GM21723 (cell line): ENCODE data around the gene DESI1.
A peak's percentile ranks its signal among the peaks of the same experiment; 100 is the strongest.
"Not testable (repeated sequence)": the region's sequence is repeated elsewhere in the genome, so short reads cannot be mapped to it uniquely, and the experiment has no call there.

Source experiments
- ATAC-seq: cut with Tn5 transposase; IDR thresholded peaks from one replicate; pipeline ENCODE4 v1.9.1; 2021; ENCODE audit warnings: mild to moderate bottlenecking, moderate library complexity; ENCODE audit not compliant: unreplicated experiment

Gene DESI1

GRCh38 chr22:41589391-41590241 is 31.2 kb downstream of the DESI1 start, which contains the start of gene PMM1:
PMM1 (minus strand) TSS chr22:41589840; CDS start chr22:41589805, 35 bp downstream.
- peak; percentile 87 for ATAC-seq

GRCh38 chr22:41587347-41587723 is 33.5 kb downstream of the DESI1 start:
- no peak for ATAC-seq

GRCh38 chr22:41585898-41586297 is 34.9 kb downstream of the DESI1 start:
- ATAC-seq, result no peak

DNA sequence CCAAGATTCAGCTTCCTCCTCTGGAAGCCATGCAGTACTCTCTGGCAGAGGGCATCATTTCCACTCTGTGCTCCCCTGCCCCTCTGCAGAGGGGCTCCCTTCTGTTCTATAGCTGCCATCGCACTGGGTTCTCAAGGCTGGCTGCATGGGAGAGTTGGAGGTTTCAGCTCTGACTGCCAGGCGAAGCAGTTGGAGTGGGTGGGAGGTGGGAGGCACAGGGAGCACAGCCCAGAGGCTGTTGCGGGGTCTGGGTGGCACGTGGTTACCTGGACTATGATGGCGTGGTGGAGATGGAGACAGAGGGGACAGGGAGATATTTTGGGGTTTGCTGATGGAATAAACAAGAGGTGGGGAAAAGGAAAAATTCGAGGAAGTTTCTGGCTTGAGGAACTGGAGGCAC is 36.0 kb downstream of the DESI1 start:
- ATAC-seq, result no peak

DNA sequence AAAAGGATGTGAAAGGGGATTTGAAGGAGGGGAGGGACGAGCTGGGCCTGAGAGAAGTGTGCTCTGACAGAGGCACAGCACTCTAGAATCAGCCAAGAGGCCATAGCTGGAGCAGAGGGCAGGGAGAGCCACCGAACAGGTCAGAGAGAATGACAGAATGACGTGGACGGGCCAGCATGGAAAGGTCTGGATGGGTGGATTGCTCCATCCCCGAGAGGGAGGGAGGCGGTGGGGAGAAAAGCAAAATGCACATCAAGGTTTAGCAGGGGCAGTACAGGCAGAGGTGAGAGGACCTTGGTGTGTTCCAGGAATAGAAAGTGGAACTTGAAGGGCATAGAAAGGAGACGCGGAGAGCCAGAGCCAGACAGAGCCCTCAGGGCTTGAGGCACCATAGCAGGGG is 38.1 kb downstream of the DESI1 start:
- ATAC-seq, result no peak

DNA sequence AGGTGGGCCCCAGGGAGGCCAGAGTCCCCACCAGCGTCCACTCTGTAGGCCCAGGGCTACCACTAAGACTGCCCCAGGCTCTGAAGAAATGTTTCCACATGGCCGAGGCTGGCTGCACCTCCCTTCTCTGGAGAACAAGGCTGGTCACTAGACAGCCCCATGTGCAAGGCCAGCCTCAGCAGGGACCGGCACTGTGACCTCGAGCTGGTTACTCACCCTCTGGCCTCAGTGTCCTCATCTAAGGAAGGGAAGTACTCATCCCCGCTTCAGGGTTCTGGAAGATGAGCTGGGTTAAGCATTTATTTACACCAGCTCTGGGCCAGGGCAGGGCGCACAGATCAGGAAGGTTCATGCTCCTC is 40.9 kb downstream of the DESI1 start:
- ATAC-seq, result no peak

DNA sequence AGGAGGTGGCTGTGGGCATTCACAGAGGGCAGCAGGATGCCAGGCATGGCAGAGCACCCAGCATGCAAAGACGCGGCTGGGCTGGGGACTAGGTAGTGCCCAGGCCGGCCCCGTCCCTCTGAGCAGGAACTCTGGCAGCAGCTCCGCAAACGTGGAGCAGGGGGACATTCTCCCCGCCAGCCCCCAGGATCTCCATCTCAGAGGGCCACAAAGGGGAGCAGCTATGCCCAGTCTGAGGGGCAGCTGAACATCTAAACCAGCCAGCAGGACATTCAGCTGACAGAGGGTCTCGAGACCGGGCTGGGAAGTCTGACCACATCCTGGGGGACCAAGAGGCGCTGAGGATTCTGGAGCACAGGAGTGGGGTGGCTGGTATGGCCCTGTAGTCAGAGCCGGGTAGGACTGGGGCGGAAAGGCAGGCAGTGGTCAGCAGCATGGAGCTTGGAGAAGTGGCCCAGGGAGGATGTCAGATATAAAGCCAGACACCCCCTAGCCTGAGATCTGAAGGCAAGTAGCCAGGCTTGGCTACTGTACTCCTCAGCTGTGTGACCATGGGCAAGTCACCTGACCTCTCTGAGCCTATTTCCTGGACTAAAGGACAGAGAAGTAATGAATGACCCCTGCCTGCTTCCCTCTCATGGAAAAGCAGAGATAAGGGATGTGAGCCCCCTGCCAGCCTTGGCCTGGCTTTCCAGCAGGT is 41.4 kb downstream of the DESI1 start:
- ATAC-seq, result no peak

DNA sequence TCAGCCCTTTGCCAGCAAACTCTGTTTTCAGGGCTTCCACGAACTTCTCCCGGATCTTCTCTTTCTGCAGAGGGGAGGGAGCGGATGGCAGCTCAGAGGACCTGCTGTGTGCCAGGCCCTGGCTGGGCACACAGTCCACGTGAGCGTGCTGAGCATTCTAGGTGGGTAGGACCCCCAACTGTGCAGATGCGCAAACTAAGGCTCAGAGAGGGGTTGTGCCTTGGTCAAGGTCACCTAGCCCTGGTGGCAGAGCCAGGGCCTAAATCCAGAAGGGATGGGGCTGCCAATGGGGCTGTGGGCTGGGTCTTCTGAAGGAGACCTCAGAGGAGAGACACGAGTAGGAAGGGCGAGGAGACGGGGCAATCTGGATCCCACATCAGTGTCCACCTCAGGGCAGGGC is 42.0 kb downstream of the DESI1 start:
- no peak for ATAC-seq

GRCh38 chr22:41578114-41578513 is 42.7 kb downstream of the DESI1 start:
- ATAC-seq, result no peak

- ATAC-seq, result no peak
These were observed 44.0 kb downstream of the DESI1 start for GRCh38 chr22:41576877-41577276.

DNA sequence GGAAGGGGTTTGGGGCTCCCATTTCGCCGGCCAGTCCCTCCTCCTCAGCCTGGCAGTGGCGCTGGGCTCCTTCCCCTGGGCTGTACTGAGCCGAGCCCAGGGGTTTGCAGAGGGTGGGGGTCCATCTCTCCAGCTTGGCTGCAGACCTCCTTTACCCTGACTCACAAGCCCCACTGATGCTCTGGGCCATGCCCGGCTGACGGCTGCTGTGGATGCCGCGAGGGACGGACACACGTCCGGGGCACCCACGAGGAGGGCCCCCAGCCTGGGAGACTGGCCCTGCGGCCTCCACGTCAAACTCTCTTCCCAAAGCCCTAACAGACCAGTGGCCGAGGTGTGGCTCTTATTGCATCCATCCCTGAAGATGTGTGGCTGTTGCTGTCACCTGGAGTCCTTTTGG is 45.3 kb downstream of the DESI1 start:
- ATAC-seq, result no peak

GRCh38 chr22:41574847-41575381 is 45.9 kb downstream of the DESI1 start:
- ATAC-seq, result no peak

DNA sequence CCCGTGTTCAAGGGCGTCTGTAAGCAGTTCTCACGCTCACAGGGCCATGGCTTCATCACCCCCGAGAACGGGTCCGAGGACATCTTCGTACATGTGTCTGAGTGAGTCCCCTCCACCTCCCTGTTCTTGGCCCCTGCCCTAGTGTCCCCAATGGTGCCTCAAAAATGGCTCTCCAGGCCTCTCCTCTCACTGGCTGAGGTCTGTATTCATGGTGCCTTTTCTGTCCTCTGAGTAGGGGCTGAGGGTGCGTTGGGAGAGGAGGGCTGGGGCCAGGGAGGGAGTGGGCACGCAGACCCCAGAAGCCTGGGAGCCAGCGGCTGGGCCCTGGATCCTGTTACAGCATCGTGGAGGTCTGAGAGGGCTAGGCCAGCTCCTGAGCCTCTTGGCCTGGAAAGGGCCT is 47.2 kb downstream of the DESI1 start:
- no peak for ATAC-seq

- not testable (repeated sequence) for ATAC-seq
These were observed 48.5 kb downstream of the DESI1 start for GRCh38 chr22:41572305-41572704.

DNA sequence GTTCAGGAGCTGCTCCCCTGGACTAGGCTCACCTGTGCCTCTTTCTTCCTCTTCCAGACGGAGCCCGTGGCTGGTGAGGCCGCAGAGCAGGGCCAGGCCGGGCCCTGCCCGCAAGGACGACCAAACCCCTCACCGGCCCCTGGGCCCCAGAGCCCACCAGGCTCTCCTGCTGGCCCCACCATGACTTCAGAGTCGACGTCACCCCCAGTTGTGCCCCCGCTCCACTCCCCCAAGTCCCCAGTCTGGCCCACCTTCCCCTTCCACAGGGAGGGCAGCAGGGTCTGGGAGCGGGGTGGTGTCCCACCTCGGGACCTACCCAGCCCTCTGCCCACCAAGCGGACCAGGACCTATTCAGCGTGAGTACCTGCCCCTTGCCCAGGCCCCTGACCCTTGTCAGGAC is 49.1 kb downstream of the DESI1 start:
- no peak for ATAC-seq

DNA sequence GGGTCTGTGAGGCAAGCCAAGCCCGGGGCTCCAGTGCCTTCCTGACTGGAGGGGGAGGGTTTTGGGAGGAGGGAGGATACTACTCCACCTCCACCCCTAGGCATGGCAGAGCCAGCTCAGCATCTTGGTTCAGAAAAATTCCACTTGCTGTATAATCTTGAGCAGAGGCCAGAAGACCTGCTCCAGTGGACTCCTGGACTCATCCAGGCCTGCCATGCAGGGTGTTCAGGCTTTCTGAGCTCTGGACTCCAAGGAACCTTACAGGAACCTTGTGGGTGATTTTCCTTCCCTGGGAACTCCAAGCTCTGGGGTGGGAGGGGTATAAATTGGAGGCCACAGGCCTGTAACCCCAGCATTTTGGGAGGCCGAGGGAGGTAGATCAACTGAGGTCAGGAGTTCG is 50.6 kb downstream of the DESI1 start:
- ATAC-seq, result no peak

DNA sequence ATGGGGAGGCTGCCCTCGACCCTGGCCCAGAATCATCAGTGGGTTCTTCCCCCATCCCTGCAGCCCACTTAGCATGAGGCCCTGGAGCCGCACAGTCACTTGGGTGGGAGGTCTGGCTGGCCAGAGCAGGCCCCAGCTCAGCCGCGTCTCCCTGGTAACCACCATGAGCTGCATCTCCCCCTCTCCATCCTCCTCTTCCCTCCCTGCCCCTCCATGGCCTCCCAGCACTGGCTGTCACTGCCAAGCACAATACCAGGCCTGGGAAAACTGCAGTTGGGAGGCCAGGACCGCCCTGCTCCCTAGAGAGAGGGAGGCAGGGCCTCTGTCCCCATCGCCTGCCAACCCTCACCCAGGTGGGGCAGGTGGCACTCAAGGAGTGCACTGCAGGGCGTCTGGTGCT is 52.0 kb downstream of the DESI1 start:
- no peak for ATAC-seq

DNA sequence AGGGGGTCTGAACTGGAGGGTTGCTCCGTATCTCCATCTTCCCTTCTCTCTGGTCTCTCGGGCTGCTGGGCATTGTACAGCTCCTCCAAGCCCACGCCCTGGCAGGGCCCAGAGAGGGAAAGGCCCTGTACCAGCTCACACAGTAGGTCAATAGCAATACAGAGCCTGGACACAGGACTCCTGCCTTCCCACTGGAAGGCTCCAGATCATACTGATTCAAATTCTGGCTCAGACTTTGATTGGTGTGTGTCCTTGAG is 53.4 kb downstream of the DESI1 start:
- ATAC-seq, result no peak

GRCh38 chr22:41565403-41566054 is 55.3 kb downstream of the DESI1 start:
- ATAC-seq, result no peak

DNA sequence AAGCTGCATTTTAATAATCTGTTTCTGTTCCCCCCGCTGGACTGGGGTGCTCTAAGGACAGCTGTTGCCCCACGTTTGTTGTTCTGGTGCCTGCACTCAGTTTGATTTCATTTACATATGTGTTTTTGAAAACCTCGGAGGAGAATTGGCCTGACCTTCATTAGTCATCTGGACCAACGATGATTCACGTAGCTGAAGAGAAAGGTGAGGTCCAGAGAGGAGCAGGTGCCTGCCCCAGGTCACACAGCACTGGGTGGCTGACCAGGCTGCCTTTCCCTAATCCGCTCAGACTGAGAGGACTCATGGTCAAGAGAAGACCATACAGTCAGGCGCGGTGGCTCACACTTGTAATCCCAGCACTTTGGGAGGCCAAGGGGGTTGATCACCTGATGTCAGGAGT is 56.3 kb downstream of the DESI1 start:
- no peak for ATAC-seq

DNA sequence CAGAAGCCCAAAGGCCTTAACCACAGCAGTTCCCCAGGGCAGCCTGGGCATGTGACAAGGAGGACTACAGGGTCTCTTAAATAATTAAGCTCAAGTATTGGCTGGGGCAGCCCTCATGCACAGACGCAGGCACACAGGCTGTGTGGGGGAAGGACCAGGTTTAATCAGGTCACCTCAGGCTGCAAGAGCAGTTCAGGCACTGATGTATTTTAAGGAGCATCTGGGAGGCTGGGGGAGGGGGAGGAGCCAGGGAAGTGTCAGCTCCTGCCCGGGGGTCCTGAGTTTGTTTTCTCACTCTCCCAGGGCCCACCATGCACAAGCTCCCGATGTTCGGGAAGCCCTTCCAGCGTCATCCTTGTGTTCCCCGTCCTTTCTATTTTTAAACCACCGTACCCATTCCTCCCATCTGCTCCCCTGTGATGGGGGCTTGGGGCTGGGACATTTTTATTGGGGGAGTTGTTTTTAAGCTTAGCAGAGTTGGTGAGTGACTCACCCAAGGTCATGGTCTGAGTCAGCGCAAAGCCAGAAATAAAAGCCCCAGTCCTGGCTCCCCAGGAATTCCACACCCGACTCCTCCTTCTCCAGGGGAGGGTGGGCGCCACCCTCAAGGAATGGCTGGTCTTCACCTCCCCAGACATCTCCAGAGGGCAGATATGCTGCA is 57.7 kb downstream of the DESI1 start:
- no peak for ATAC-seq
